ENCODE measurements around the gene SMTNL2. TPM values are rescaled to one million over a fixed set of nuclear protein-coding genes. Genes with fewer than 3 reads are reported as not detected.

SMTNL2 gene
- total RNA-seq, 1 experiment from 2014 or later: not detected

DNA sequence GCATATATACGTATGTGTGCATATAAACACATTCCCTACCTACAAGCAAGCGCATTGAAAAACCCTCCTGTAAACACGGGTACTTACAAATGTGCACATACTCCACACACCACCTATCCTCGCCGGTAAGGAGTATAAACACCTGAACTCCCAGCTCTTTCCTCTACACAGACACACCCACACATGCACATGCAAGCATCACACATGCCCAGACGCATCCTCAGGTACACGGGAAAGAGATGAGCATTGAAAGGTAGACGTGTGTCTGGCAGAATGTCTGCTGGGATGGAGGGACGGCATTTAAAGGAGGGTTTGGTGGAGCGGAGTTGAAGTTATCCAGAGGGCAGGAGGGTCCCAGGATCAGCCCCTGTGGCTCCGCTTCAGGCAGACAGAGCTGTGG lies 4.7 kb upstream of the SMTNL2 start:
- H3K36me3 ChIP-seq (ENCODE audit: low read depth, low read length): no peaks in the 10 kb centered on the region
- H3K4me3 ChIP-seq (ENCODE audit: low read length): no peak overlapping the region
- no TSS peak for BruUV-seq (replicated peaks)
- TF ChIP-seq EZH2phosphoT487 (IDR thresholded peaks at IDR 0.05; ENCODE audit: borderline replicate concordance, low read length): no peak
- TF ChIP-seq CTCF (conservative IDR thresholded peaks at IDR 0.05; ENCODE audit: low read depth, low read length): no peak
- no peak for TF ChIP-seq EZH2 (IDR thresholded peaks at IDR 0.05; ENCODE audit: low read length, unreplicated experiment)
- H2AFZ ChIP-seq (ENCODE audit: low read length): no peak overlapping the region
- H3K27ac ChIP-seq (ENCODE audit: low read length): no peak overlapping the region
- no peaks in the 10 kb centered on the region for H3K9me2 ChIP-seq (replicated peaks; ENCODE audit: low read length)
- H3K4me1 ChIP-seq (ENCODE audit: insufficient read depth, low read length): no peaks in the 10 kb centered on the region
- no peaks in the 10 kb centered on the region for H4K20me1 ChIP-seq (ENCODE audit: low read length)
- no peaks in the 10 kb centered on the region for H3K9me3 ChIP-seq (ENCODE audit: low read length)
- POLR2A ChIA-PET (ENCODE audit: unreplicated experiment): no interaction called here
- no peak for DNase-seq
- intact Hi-C loops (cut with micrococcal nuclease): no loop called here
- no peak for ATAC-seq
- H3K27me3 ChIP-seq (ENCODE audit: low read length): peaks cover 17% of the 10 kb centered on the region
- no peak overlapping the region for H3K4me2 ChIP-seq (ENCODE audit: low read length)
- CTCF ChIA-PET: no interaction called here
- no peak overlapping the region for H3K9ac ChIP-seq (ENCODE audit: low read length)
- no peaks in the 10 kb centered on the region for H3K79me2 ChIP-seq (ENCODE audit: low read length)
- H3F3A ChIP-seq (ENCODE audit: low read length, unreplicated experiment): no peaks in the 10 kb centered on the region

- Histone ChIP-seq H3K4me1 (ENCODE audit: insufficient read depth, low read length) (no peaks in the 10 kb centered on the region), H3K4me3 (ENCODE audit: low read length) (no peak overlapping the region), H3K9ac (ENCODE audit: low read length) (no peak overlapping the region), H2AFZ (ENCODE audit: low read length) (no peak overlapping the region), H3K79me2 (ENCODE audit: low read length) (no peaks in the 10 kb centered on the region), H4K20me1 (ENCODE audit: low read length) (no peaks in the 10 kb centered on the region), H3K36me3 (ENCODE audit: low read depth, low read length) (no peaks in the 10 kb centered on the region), H3K9me2 (replicated peaks; ENCODE audit: low read length) (no peaks in the 10 kb centered on the region), H3K27me3 (ENCODE audit: low read length) (peaks cover 23% of the 10 kb centered on the region), H3F3A (ENCODE audit: low read length, unreplicated experiment) (no peaks in the 10 kb centered on the region), H3K27ac (ENCODE audit: low read length) (no peak overlapping the region), H3K4me2 (ENCODE audit: low read length) (no peak overlapping the region), H3K9me3 (ENCODE audit: low read length) (no peaks in the 10 kb centered on the region)
- CTCF ChIA-PET: no interaction called here
- intact Hi-C loops (cut with micrococcal nuclease): no loop called here
- POLR2A ChIA-PET (ENCODE audit: unreplicated experiment): no interaction called here
- ATAC-seq: no peak
- no peak for DNase-seq
- TF ChIP-seq EZH2phosphoT487 (IDR thresholded peaks at IDR 0.05; ENCODE audit: borderline replicate concordance, low read length) (no peak), EZH2 (IDR thresholded peaks at IDR 0.05; ENCODE audit: low read length, unreplicated experiment) (no peak), CTCF (conservative IDR thresholded peaks at IDR 0.05; ENCODE audit: low read depth, low read length) (no peak)
- BruUV-seq (replicated peaks): no TSS peak
Observed at GRCh38 chr17:4580291-4580690, 4.0 kb upstream of the SMTNL2 start.

DNA sequence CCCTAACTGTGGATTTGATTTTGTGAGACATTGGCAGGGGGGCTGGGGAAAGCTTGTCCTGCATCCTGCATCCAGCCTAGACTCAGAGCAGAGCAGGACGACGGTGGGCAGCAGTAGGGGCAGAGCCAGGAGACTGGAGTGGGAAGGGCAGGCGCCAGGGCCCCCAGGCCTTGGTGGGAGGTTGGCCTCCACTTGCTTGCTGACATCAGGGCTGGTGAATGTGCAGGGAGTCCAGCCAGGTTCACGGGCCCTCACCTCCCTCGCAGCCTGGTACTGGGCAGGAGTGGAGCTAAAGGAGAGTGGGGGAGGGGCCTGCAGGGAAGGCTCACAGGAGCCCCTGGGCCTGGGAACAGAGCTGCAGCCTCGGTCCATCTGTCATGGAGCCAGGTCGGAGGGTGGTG lies 2.2 kb upstream of the SMTNL2 start:
- intact Hi-C loops (cut with micrococcal nuclease): no loop called here
- H3F3A ChIP-seq (ENCODE audit: low read length, unreplicated experiment): no peaks in the 10 kb centered on the region
- no peak overlapping the region for H3K4me3 ChIP-seq (ENCODE audit: low read length)
- BruUV-seq (replicated peaks): no TSS peak
- H3K36me3 ChIP-seq (ENCODE audit: low read depth, low read length): no peaks in the 10 kb centered on the region
- ChIA-PET POLR2A (ENCODE audit: unreplicated experiment) (no interaction called here), CTCF (no interaction called here)
- ATAC-seq: no peak
- H4K20me1 ChIP-seq (ENCODE audit: low read length): no peaks in the 10 kb centered on the region
- H3K4me2 ChIP-seq (ENCODE audit: low read length): no peak overlapping the region
- TF ChIP-seq CTCF (conservative IDR thresholded peaks at IDR 0.05; ENCODE audit: low read depth, low read length) (no peak), EZH2 (IDR thresholded peaks at IDR 0.05; ENCODE audit: low read length, unreplicated experiment) (no peak), EZH2phosphoT487 (IDR thresholded peaks at IDR 0.05; ENCODE audit: borderline replicate concordance, low read length) (no peak)
- H3K9me2 ChIP-seq (replicated peaks; ENCODE audit: low read length): no peaks in the 10 kb centered on the region
- H3K79me2 ChIP-seq (ENCODE audit: low read length): no peaks in the 10 kb centered on the region
- no peaks in the 10 kb centered on the region for H3K4me1 ChIP-seq (ENCODE audit: insufficient read depth, low read length)
- no peak for DNase-seq
- H3K9me3 ChIP-seq (ENCODE audit: low read length): no peaks in the 10 kb centered on the region
- no peak overlapping the region for H3K27ac ChIP-seq (ENCODE audit: low read length)
- H3K27me3 ChIP-seq (ENCODE audit: low read length): peaks cover 36% of the 10 kb centered on the region
- H3K9ac ChIP-seq (ENCODE audit: low read length): no peak overlapping the region
- H2AFZ ChIP-seq (ENCODE audit: low read length): no peak overlapping the region

Measured in PC-3 (cell line).